GM10248 (cell line): Measurements from ENCODE around the gene PTER.

Experiments
- CTCF ChIA-PET: fragments of 300-600 bp; sonication (Branson Sonifier 250); formaldehyde crosslinking; extraction: SDS; loops from one replicate; lab custom pipeline; 2021; ENCODE audit warnings: antibody characterized with exemption; lab: Yijun Ruan, JAX
- POLR2A ChIA-PET: fragments of 350-650 bp; sonication (Branson Sonifier 250); formaldehyde crosslinking; extraction: SDS; loops from one replicate; lab custom pipeline; 2020; ENCODE audit warnings: antibody characterized with exemption; lab: Yijun Ruan, JAX
- DNase-seq: peaks from one replicate; pipeline ENCODE4 v3.0.0; 2012; ENCODE audit errors: extremely low spot score
- TF ChIP-seq, protein P1 (sequence below): IDR thresholded peaks from 2 replicates; pipeline ENCODE4 v1.5.1; 2012; ENCODE audit warnings: mild to moderate bottlenecking, low read depth; ENCODE audit errors: extremely low read depth, missing control alignments, control extremely low read depth

Gene PTER

DNA sequence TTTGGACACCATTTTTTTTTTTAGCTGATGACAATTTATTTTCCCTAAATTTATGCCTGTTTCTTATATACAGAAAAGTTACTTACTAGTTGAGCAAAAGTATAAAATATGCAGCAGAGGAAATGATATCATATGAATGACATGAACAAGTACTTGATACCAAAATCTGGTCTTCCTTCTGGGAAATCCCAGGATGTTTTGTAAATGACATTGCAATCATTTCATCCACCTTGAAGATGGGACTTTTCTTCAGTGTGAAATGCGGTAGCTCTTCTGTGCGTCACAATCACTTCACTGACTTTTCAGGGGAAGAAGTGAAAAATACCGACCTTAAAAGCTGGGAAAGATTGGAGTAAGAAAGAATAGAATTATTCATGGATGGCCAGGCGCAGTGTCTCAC, 61.1 kb downstream of the PTER start:
- DNase-seq = no peak
- TF ChIP-seq, protein P1, sequence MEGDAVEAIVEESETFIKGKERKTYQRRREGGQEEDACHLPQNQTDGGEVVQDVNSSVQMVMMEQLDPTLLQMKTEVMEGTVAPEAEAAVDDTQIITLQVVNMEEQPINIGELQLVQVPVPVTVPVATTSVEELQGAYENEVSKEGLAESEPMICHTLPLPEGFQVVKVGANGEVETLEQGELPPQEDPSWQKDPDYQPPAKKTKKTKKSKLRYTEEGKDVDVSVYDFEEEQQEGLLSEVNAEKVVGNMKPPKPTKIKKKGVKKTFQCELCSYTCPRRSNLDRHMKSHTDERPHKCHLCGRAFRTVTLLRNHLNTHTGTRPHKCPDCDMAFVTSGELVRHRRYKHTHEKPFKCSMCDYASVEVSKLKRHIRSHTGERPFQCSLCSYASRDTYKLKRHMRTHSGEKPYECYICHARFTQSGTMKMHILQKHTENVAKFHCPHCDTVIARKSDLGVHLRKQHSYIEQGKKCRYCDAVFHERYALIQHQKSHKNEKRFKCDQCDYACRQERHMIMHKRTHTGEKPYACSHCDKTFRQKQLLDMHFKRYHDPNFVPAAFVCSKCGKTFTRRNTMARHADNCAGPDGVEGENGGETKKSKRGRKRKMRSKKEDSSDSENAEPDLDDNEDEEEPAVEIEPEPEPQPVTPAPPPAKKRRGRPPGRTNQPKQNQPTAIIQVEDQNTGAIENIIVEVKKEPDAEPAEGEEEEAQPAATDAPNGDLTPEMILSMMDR = no peak
- ChIA-PET POLR2A (no interaction called here), CTCF (interaction anchor here (1.0 kb wide), 1 partner anchor 12 kb away, joined by 3 read pairs; no protein-coding TSS in a partner anchor)

DNA sequence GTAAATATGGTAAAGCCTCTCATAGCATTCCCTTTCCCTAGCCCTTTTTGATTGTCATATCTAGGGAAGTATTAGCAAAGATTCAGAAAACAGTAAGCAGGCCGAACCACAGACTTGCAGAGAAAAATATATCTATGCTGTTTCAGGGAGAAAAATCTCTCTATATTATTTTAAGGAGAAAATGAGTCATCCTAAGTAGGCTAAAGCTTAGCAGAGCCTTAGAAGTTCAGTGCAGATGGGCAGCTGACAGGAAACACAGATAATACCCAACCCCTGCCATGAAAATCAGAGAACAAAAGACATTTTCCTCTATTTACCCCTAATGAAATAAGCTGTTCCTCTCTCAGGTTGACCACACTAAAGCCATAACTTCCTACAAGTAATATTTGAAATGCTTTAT, 68.4 kb downstream of the PTER start:
- TF ChIP-seq, protein P1 = no peak
- POLR2A ChIA-PET = no interaction called here
- CTCF ChIA-PET = interaction anchor here (0.6 kb wide), 1 partner anchor 10 kb away, joined by 3 read pairs; no protein-coding TSS in a partner anchor
- no peak for DNase-seq

GRCh38 chr10:16509996-16510395, 73.2 kb downstream of the PTER start:
- CTCF ChIA-PET = no interaction called here
- POLR2A ChIA-PET = no interaction called here
- TF ChIP-seq, protein P1 = no peak
- no peak for DNase-seq

- POLR2A ChIA-PET = no interaction called here
- no peak for DNase-seq
- TF ChIP-seq, protein P1 = no peak
- CTCF ChIA-PET = no interaction called here
These were observed 74.0 kb downstream of the PTER start for GRCh38 chr10:16510843-16511242.

GRCh38 chr10:16518822-16519221, 82.0 kb downstream of the PTER start:
- ChIA-PET CTCF (interaction anchor here (1.1 to 2.7 kb wide), 3 partner anchors 11 to 28 kb away, joined by 3 to 7 read pairs (median 4); no protein-coding TSS in a partner anchor), POLR2A (no interaction called here)
- TF ChIP-seq, protein P1 = peak; percentile 19
- DNase-seq = no peak

DNA sequence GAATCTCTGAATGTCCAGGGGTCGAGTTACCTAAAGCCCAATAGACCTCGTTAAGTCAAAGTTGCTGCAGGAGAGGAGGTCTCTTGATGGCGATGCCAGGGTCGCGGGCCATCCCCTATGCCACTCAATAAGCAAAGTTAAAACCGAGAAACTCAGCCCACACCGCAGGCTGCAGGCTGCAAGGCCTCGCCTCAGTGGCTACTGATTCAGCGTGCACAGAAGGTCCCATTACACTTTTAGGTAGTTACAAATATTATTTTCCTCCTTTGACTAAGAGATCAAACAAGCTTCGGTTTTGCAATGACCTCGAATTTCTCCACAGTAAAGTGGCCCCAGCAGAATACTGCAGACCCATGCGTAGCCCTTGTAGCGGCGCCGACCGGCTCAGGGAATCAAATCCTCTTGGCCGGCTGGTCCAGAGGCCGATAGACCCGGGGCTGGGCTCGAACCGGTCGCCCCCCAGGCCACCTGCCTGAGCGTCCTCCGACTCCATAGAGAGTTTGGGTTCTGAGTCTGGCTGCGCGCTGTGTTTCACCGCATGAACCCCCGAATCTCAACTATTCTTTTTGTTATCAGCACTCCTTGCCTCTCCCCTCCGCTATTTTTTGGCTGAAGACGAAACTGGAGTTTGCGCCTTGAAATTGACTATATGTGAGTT, 82.6 kb downstream of the PTER start:
- ChIA-PET POLR2A (no interaction called here), CTCF (interaction anchor here (1.1 to 2.7 kb wide), 3 partner anchors 10 to 28 kb away, joined by 3 to 7 read pairs (median 4); no protein-coding TSS in a partner anchor)
- DNase-seq = peak; percentile 20
- TF ChIP-seq, protein P1 = no peak
